B cell (primary cell): ENCODE data around the gene ARHGAP18.

ENCODE experiments used
- CTCF ChIP-seq: fragments of 200-600 bp; IDR thresholded peaks from one replicate; pipeline ENCODE4 v1.8.0; 2022; ENCODE audit warnings: antibody characterized with exemption, mild to moderate bottlenecking
- EZH2 ChIP-seq: IDR thresholded peaks from 2 replicates; pipeline ENCODE4 v1.6.1; 2012; ENCODE audit warnings: borderline replicate concordance, low read depth, mild to moderate bottlenecking, moderate library complexity, low read length; ENCODE audit not compliant: insufficient read depth, poor library complexity, severe bottlenecking

GRCh38 chr6:129657483-129657882 lies 52.5 kb downstream of the ARHGAP18 start:
- TF ChIP-seq CTCF (no peak), EZH2 (no peak)
